Suprapubic skin (tissue), 4 donors: ENCODE results near the gene HERC4. TPM values are rescaled to one million over a fixed set of nuclear protein-coding genes. Genes with fewer than 3 reads are reported as not detected.
"Not testable (repeated sequence)": the region's sequence is repeated elsewhere in the genome, so short reads cannot be mapped to it uniquely, and the experiment has no call there.

Experiments used
- DNase-seq, 2 donors: peaks; one replicate each; pipeline ENCODE4 v3.0.0-alpha.2; 2019; ENCODE audit warnings: low spot score in 2 of 2
- H3K27ac ChIP-seq: fragments of 200-600 bp; sonication (generic); one replicate; pipeline ENCODE4 v1.5.1; 2019
- H3K27me3 ChIP-seq: fragments of 200-600 bp; sonication (generic); one replicate; pipeline ENCODE4 v1.5.1; 2019
- H3K36me3 ChIP-seq: fragments of 200-600 bp; sonication (generic); one replicate; pipeline ENCODE4 v1.5.1; 2019
- H3K4me1 ChIP-seq: fragments of 200-600 bp; sonication (generic); one replicate; pipeline ENCODE4 v1.5.1; 2019
- H3K4me3 ChIP-seq: fragments of 200-600 bp; sonication (generic); one replicate; pipeline ENCODE4 v1.5.1; 2019; ENCODE audit warnings: mild to moderate bottlenecking
- H3K9me3 ChIP-seq: fragments of 200-600 bp; sonication (generic); one replicate; pipeline ENCODE4 v1.5.1; 2019
- CTCF ChIP-seq, 2 donors: fragments of 200-600 bp in 1 of 2; fragments of 450-650 bp in 1 of 2; sonication (generic) in 1 of 2; IDR thresholded peaks; one replicate each; pipeline ENCODE4 v1.5.1; 2016 to 2019; ENCODE audit warnings: antibody characterized with exemption in 2 of 2, mild to moderate bottlenecking in 1 of 2, moderate library complexity in 1 of 2
- EP300 ChIP-seq: sonication (generic); formaldehyde crosslinking; IDR thresholded peaks from one replicate; pipeline ENCODE4 v1.6.1; 2017; ENCODE audit warnings: antibody characterized with exemption
- POLR2A ChIP-seq, 2 donors: fragments of 450-650 bp; IDR thresholded peaks; one replicate each; pipeline ENCODE4 v1.6.1; 2017; ENCODE audit warnings: antibody characterized with exemption in 2 of 2, mild to moderate bottlenecking in 2 of 2, moderate library complexity in 2 of 2
- POLR2AphosphoS5 ChIP-seq, 3 donors: sonication (generic); formaldehyde crosslinking; IDR thresholded peaks; one replicate each; pipeline ENCODE4 v1.6.1; 2017; ENCODE audit warnings: antibody characterized with exemption in 3 of 3
- WGBS: methylation state at CpG from one replicate; pipeline ENCODE4 v1.1.5; 2018; 5-methylcytosine and 5-hydroxymethylcytosine counted together
- total RNA-seq, 4 donors: library from RNA; depleted of rRNA; stranded (reverse); fragments of >200 nt; gene quantifications; one replicate each; pipeline ENCODE4 v1.1.0, GENCODE V29; 2016

Gene HERC4
- total RNA-seq, 4 donors from 2014 or later: 25.8 to 92.1 (median 31.4) TPM

GRCh38 chr10:68079434-68079833, 4.4 kb upstream of the HERC4 start:
- Histone ChIP-seq H3K36me3 (no peaks in the 10 kb centered on the region), H3K27ac (no peak overlapping the region), H3K4me3 (no peak overlapping the region), H3K4me1 (peaks cover 6% of the 10 kb centered on the region), H3K27me3 (no peaks in the 10 kb centered on the region), H3K9me3 (no peaks in the 10 kb centered on the region)
- no peak for DNase-seq
- TF ChIP-seq EP300 (no peak), POLR2A (IDR thresholded peaks at IDR 0.05) (no peak), CTCF (IDR thresholded peaks at IDR 0.05) (no peak), POLR2AphosphoS5 (IDR thresholded peaks at IDR 0.05) (no peak)
- WGBS: 93% methylated on average over 1 of the region's 1 CpG

GRCh38 chr10:68077026-68077425, 1.9 kb upstream of the HERC4 start:
- Histone ChIP-seq H3K36me3 (no peaks in the 10 kb centered on the region), H3K27ac (no peak overlapping the region), H3K4me3 (no peak overlapping the region), H3K27me3 (no peaks in the 10 kb centered on the region), H3K9me3 (no peaks in the 10 kb centered on the region), H3K4me1 (peaks cover 26% of the 10 kb centered on the region)
- WGBS: 98% methylated on average over 5 of the region's 5 CpGs
- no peak for DNase-seq
- TF ChIP-seq CTCF (IDR thresholded peaks at IDR 0.05) (no peak), EP300 (no peak), POLR2A (IDR thresholded peaks at IDR 0.05) (no peak), POLR2AphosphoS5 (IDR thresholded peaks at IDR 0.05) (no peak)

GRCh38 chr10:68076081-68076480, 998 bp upstream of the HERC4 start:
- H3K36me3 ChIP-seq, H3K4me3 ChIP-seq, H3K9me3 ChIP-seq, H3K27me3 ChIP-seq, H3K27ac ChIP-seq, DNase-seq: not testable (repeated sequence)
- 98% methylated on average over 15 of the region's 15 CpGs for WGBS
- peaks cover 34% of the 10 kb centered on the region for H3K4me1 ChIP-seq

- TF ChIP-seq CTCF (IDR thresholded peaks at IDR 0.05): no peak
- TF ChIP-seq POLR2A (IDR thresholded peaks at IDR 0.05): no peak
- no peak for TF ChIP-seq EP300
- peak overlapping the region; percentile 98 for H3K27ac ChIP-seq
- WGBS: 27% methylated on average over 3 of the region's 3 CpGs
- H3K9me3 ChIP-seq: no peaks in the 10 kb centered on the region
- no peak for DNase-seq
- peaks cover 34% of the 10 kb centered on the region for H3K4me1 ChIP-seq
- no peaks in the 10 kb centered on the region for H3K36me3 ChIP-seq
- peak overlapping the region; percentile 77 for H3K4me3 ChIP-seq
- H3K27me3 ChIP-seq: no peaks in the 10 kb centered on the region
These were observed 494 bp upstream of the HERC4 start for GRCh38 chr10:68075550-68076004.

- WGBS: 1% methylated on average over 17 of the region's 27 CpGs
- H3K27me3 ChIP-seq: no peaks in the 10 kb centered on the region
- no peak for DNase-seq
- H3K27ac ChIP-seq: peak overlapping the region; percentile 98
- TF ChIP-seq POLR2A (IDR thresholded peaks at IDR 0.05): no peak
- no peak for TF ChIP-seq EP300
- TF ChIP-seq POLR2AphosphoS5 (IDR thresholded peaks at IDR 0.05): no peak
- TF ChIP-seq CTCF (IDR thresholded peaks at IDR 0.05): no peak
- H3K4me3 ChIP-seq: peak overlapping the region; percentile 77
- H3K36me3 ChIP-seq: peaks cover 4% of the 10 kb centered on the region
- H3K9me3 ChIP-seq: no peaks in the 10 kb centered on the region
- peaks cover 34% of the 10 kb centered on the region for H3K4me1 ChIP-seq
These were observed 880 bp downstream of the HERC4 start for GRCh38 chr10:68074031-68074774.
